AG08395 (cell line): ENCODE measurements around the gene RUNX1.
A peak's percentile ranks its signal among the peaks of the same experiment; 100 is the strongest.

Source experiments
- DNase-seq: peaks from one replicate; pipeline ENCODE4 v3.0.0; 2012; ENCODE audit warnings: mixed read lengths, low spot score

The RUNX1 gene

DNA sequence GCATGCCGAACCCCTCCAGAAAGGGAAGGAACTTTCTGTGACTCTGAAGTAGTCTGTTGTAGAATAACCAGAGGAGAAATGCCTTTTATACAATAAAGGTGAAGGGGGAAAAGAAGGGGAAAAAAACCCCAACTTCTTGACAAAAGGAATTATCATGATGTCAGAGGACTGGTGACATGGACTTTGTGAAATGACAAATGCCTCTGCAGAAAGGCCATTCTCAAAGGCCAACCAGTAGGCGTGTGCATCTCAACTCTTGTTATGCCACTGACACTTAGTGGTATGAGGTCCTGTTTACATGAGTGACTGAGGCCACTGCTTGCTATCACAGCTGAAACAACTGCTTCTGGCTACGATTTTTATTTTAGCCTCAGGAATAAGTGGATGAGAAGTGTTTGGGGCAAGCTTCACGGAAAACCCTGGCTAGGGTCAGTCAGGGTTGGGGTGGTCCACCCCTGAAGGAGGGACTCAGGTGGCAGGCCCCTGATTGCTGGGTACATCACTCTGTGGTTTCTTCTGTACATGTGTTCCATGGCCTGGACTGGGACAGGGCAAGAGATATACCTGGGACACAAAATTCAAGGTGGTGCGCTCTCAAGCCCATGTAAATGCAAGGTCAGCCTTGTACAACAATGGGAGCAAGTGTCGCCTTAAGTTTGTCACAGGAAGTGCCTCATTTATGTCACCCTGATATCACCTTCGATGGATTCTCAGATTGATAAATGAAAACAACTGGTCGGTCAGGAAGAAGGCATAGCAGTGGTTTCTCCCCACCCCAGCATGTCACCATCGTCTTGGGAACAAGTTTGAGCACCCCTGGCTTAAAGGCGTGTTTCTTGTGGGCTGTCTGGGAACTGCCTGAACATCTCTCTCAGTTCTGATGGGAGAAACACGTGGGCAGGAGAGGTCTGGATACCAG lies 12.4 kb downstream of the RUNX1 start:
- DNase-seq: no peak

DNA sequence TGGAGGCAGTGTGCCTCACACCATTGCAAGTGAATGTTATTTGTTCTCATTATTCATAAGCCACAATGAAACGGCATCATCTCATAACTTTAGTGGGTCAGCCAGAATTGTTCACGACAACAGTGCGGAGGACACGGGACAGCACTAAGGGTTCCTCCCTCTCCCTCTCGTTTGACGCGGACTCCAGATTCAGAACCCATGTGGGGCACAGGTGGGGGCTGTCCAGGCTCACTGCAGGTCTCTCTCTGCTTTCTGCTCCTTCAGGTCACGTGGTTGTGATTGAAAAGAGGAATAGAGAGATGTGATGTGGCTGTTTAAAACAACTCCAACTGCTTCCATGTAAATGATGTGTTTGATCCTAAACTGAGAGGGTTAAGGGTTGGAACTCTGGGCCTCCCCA lies 13.5 kb downstream of the RUNX1 start:
- no peak for DNase-seq

DNA sequence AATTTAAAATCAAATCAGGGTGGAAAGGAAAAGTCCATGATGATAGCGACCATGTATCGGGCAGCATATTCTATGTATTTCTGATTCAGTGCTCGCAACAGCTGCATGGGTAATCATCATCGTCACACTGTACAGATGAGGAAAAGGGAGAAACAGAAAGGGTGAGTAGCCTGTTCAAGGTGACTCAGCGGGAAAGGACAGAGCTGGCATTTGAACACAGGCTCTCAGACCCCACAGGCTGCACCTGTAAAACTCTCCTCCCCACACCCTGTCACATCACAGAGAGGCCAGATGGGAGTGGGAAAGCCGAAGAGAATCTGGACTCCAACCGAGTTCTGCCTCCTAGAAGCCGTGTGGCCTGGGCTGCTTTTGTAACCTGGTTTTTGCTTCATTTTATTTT lies 14.0 kb downstream of the RUNX1 start:
- DNase-seq: no peak

DNA sequence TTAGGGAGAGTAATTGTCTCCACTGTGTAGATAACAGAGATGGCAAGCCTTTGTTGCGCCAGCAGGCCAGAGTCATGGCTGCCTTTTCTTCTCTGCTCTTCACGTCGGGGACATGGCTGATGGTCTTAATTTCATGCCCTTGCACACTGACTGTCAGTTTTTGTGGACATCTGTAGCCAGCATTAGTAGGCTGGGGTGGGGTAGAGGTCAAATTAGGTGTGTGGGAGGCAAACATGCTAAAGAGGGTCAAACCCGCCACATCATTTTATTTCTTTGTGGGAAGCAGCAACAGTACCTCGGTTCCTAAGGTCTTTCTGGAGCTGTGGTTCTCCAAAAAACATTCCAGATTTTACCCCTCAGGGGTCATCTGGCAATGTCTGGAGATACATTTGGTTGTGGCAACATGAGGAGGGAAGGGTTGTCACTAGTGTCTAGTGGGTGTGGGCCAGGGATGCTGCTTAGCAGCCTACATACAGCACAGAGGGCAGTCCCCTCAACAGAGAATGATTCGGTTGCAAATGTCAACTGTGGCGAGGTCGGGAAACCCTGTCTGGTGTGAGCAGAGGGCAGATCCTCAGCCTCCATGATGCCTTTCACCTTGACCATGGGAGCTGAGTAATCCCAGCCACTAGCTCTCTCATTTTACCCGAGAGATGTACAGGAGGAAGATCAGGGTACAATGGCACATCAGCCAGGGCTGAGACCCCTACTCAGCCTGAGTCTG lies 14.7 kb downstream of the RUNX1 start:
- DNase-seq: no peak

DNA sequence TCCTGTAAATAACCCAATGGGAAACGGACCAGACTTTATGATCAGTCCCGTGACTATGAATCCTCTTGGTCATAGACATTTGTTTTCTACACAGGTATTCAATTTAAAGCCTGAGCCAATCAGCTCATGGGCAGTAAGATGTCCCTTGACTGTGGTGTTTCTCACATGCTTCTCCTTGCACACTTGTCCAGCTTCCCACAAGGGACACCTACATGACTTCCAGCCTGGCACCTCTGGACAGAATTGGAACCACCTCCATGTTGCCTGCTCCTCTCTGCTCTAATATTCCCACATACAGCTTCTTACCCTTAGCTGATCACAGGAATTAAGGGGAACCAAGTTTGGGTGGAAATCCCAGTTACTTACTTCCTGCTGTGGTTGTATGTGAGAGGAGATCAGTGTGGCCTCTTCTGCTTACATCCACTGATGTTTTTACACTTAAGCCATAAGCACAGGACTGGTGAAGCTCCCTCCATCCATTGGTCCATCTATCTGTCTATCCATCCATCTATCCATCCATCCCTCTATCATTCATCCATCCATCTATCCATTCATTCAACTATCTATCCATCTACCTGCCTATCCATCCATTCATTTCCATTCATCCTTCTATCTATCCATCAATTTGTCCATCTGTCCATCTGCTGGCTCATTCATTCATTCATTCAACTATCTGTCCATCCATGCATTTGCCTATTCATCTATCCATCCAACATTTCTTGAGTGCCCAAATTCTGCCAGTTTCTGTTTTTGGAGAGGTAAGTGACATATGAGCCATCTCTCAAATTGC lies 16.4 kb downstream of the RUNX1 start:
- no peak for DNase-seq

DNA sequence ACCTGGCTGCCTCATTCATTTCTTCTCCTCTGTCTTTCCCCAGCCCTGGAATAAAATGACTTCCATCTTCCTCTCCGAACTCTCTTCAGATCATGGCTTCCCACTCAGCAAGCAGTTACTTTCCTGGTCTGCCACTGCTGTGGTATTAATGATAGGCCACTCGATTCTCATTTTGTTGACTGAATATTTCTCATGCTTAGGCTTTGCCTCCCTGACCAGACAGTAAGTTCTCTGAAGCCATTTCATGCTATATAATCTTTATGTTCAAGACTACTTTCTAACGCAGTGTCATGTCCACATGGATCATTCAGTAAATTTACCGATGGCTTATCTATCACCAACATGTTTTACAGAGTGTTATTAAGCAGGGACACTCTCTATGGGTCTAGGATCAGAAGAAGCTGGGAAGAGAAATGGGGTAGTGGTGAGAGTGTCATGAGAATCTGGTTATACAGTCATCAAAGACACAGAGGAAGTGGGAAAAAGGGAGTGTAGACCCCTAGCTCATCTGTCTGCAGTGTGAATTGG lies 20.6 kb downstream of the RUNX1 start:
- no peak for DNase-seq

DNA sequence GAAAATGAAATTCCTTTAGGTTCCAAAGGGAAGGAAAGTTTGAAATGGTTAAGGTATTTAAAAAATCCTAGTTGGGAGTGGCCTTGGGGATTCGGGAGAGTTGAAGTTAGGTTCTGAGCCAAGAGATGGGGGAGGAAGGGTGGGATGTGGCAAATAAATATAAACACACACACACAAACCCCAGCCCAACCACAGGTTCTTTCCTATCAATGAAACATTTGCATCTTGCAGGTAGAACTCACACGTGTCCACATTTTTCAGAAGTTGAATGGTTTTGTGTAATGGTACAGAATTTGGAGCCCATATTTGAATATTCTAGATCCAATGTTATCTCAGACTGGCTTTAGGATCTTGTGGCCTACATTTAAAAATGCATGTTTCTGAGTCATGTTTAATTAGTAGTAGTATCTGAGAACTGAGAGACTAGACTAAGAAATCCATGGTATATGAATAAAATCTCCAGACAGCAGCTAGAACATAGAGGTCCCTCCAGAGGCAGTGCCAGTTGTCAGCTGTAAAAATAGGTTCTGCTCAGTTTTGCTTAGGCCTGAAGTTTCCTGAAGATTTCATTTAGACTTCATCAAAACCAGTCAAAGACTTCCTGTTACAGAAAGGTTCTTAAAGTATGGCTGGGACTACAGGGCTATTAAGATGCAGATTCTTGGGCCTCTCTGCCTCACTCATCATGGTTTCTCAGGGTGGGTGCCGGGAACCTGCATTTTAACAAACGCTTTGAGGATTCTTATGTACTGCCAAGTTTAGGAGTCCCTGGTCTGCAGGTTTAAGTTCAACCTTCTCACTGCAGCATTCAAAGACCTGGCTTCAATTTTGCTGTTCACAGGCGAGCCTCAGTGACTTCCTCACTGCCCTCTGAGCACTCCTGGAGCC lies 21.3 kb downstream of the RUNX1 start:
- no peak for DNase-seq

DNA sequence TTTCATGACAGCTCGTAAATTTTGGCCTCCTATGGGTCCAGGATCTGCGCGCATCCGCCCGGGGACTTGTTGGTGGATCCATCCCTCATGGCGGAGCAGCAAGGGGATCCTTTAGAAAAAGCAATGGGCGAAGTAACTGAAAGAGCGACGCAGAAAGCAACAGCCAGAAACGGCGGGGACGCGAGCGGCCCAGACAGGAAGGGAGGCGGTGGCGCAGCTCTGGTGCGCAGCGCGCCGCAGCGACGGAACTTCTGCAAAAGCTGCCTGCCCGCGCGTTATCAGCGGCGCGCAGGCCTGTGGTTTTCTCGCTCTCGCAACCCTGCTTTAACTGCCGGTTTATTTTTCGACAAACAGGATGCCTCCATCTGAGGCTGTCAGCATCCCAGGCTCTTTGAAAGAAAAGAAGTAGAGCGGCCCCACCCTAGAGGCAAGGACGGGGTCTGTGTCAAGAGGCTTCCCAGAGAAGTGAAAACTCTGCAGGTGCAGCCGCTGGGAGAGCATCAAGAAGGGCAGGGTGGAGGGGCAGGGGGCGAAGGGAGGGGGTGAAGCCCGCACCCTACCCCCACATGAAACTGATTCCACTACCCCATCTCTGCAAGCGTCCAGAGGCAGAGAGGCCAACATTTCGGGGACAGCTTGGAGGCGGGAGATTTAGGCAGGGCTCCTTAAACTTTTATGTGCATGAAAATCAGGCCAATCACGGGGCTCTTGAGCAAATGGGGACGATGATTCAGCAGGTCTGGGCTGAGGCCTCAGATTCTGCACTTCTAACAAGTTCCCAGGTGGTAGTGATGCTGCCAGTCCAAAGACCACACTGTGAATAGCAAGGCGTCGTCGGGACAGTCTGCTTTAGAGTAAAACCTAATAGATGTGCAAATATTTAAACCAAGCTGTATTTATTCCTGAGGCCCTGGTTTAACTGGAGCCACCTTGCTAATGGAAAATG lies 22.2 kb downstream of the RUNX1 start:
- peak; percentile 16 for DNase-seq

DNA sequence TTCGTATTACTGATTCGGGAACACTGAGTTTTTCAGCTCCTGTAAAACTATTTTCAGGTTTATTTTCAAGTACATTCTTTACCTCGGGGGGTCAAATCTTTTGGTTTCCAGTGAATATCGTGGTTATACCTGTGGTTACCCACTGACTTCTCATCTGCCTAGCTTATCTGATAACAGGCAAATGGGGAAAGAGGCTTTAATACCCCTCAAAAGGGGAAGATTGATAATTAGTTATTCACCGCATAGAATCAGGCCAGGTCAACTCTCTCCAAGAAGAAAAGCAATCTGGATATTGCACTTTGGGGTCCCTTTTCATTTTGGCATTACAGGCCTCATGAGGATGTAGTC lies 23.0 kb downstream of the RUNX1 start:
- DNase-seq: no peak

DNA sequence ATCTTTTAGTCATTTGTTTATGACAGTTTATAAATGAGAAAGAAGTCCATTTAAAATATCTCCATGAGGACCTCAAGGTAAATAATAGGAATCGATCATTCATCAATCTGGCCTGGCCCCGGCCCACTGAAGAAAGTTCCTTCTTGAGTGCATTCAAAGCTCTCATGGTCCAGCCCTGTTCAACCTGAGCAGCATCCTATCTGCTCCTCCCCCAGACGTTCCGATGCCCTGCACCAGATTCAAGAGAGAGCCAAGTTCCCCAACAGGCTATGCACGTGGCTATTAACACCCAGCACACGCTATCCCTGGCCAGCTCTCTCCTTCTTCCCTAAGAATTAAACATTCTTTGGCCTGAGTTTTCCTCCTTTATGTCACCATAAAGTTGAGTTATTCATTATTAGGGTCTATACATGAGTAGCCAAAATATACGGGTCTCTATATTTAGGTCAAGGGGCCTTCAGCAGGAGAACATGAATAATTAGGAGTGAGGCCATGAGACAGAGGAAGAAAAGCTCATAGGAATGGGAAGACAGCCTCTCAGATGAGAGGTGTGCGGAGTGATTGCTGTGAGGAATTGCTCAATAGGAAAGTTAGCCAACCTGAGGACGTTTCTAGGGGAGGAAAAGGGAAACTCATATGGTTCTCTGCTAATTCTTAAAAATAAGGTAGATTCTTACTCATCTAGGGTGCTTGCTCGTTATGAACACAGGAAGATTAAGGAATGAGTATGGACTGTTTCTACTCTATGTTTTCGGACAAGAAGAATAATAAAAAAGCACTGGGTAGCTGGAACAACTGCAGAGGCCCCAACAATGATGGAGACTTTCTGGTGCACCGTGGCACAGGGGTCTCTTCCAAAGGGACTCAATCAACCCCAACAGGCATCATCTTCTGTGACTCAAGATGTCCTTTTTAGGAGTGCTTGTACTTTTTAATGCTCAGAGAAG lies 23.6 kb downstream of the RUNX1 start:
- DNase-seq: no peak

DNA sequence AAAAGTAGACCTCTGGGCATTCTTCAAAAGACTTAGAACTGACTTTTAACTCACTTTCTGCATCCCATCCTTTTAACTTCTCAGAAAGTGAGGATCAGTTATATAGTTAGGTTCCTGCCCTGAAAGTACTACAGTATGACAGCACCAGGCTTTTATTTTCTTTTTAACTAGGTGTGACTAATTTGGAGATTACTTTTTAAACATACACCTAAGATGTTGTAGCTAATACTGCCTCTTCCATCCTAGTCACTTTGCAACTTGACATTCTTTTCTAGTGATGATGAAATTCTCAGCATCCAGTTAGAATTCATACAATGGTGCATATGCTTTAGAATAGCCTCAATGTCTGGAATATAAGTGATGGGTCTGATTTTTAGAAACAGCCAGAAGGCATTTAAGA lies 24.6 kb downstream of the RUNX1 start:
- DNase-seq: no peak

DNA sequence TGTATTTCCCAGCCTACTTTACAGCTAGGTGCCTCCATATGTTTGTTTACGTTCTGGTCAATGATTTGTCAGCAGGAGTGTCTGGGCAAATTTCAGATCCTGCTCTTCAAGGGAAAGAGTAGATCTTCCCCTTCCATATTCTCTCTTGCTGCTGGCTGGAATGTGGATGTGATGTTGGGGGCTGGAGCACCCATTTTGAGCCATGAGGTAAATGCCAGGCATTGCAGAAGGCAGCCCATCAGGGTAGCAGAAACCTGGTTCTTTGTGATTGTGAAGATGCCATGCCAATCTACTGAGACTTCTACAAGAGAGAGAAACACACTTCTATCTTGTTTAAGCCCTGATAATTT lies 25.1 kb downstream of the RUNX1 start:
- DNase-seq: no peak

DNA sequence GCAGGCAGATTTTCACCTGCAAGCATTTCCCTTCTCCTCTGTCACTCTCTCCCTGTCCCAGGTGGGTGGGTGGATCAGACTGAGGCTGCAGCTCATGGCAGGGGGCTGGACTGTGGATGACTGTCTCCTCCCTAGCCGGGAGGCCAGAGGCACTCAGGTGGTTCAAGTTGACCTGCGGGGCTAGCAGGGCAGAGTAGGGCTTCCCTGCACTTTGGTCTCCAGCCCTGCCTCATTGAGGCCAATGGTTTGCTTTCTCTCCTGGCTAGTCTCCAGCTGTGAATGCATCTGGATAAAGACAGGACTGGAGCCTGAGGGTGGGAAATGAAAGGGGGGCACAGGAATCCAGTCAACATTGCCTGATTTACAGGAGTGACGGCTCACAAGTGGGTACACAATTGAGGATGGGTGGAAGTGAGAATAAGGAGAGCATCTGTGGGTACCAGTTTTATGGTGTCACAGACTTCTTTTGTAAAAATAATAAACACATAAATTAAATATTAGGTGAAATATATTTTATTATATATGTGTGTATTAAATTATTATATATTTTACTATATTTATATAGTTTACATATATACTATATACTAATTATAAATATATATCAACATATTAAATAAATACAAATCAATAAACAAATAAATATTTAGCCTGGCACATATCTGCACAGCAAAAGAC lies 25.6 kb downstream of the RUNX1 start:
- DNase-seq: no peak

DNA sequence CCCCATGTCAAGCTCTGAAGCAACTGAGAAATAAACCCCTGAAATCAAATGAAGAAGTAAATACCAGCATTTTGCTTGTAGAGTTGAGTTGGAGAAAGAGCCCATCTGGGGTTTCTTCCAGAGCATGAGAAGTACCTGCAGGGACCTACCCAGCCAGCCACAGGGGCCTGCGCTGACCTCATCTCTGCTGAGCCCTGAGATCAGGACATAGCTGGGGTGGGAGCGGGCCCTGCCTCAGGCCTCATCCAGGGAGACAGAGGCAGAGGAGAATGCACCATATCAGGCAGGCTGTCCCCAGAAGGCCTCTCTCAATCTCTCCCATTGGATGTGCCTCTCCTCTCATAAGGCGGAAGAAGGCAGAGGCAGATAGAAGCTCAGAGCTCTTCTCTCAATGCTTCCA lies 27.6 kb downstream of the RUNX1 start:
- no peak for DNase-seq

DNA sequence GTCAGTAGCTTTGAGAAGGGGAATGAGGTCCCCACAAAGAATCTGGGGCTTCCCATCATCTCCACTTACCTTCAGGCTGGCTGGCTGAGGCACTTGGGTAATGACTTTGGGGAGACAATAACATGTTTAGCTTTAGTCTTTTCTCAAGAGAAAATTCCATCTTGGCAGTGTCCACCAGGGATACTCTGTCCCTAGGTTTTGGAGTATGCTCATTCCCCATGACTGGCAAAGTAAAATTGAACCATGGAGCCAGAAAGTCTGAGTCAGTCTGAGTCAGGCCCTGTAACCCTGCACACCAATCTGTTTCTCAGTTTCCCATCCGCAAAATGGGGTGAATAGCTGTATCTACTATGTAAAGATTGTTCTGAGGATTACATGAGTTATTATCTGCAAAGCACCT lies 28.2 kb downstream of the RUNX1 start:
- DNase-seq: peak; percentile 52

DNA sequence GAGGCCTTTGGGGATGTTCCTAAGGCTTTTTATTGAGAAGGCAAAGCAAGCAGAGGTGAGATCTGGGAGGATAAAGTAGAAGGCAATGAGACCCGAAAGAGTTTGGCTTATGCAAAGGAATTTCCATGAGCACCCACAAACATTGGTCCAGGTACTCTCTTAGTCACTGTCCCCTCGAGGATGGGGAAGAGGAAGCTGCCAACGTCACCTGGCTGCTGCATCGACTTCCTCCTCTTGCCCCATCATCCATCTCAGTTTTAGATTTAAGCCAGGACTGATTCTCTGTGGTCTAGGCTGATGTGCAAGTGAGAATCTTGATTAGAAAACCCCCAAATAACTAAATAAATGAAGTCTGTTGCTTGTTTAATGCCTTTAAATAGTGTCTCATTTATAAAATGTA lies 28.7 kb downstream of the RUNX1 start:
- no peak for DNase-seq

DNA sequence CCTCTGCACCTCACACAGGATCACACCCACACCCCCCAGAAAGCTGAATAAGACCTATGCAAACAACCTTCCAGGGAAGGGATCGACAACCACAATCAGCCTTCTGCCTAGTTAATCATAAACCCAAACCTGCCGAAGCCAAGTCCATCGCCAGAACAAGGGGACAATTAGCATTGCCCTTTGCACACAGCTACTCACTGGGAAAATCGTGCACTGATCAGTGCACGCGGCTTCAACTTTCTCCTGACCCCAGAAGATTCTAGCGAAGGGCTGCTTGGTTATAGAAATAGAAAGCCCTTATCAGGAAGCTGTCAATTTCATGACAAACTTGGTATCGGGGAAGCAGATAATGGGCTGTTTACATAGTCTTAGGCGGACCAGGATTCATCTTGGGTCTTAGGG lies 29.5 kb downstream of the RUNX1 start:
- DNase-seq: no peak

DNA sequence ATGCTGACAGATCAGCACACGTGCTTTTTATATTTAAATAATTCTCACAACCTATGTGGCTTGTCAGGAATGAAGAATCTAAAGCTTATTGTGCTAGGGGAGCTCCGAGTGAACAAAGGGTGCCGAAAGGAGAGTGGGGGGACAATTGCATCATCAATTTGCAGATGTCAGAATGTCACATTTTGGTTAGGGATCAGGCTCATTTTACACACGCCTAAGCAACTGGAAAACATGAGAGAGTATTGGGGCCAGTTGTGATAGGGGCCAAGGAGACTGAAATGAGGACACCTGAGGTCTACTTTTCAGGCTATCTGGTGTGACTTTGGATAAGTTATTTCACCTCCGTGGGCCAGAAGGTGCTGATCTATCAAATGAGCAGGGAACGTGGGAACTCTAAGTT lies 31.8 kb downstream of the RUNX1 start:
- DNase-seq: no peak
